HepG2 (cell line): ENCODE results near the gene SENP5. TPM values are rescaled to one million over a fixed set of nuclear protein-coding genes. Genes with fewer than 3 reads are reported as not detected.

Experiments
- ATAC-seq: fragments of 200-7000 bp; cut with Tn5 transposase; 3 replicates; pipeline ENCODE4 v1.9.1; 2020; ENCODE audit warnings: mild to moderate bottlenecking, moderate library complexity
- BruUV-seq: library from RNA; stranded (reverse); fragments of 400-500 nt; replicated peaks from 2 replicates; lab custom pipeline; 2021; lab: Mats Ljungman, UMichigan
- CTCF ChIA-PET: fragments of 300-600 bp; formaldehyde crosslinking; extraction: SDS; loops from one replicate; lab custom pipeline; 2021; ENCODE audit warnings: low total read pairs, inconsistent platforms, low intra/inter-chr PET ratio; lab: Yijun Ruan, JAX
- POLR2A ChIA-PET: fragments of 350-600 bp; sonication (Branson Sonifier 250); formaldehyde crosslinking; loops from one replicate; lab custom pipeline; 2020; ENCODE audit warnings: antibody characterized with exemption, inconsistent platforms; lab: Yijun Ruan, JAX
- DNase-seq: peaks from one replicate; pipeline ENCODE4 v3.0.0-alpha.2; 2015; ENCODE audit warnings: low spot score
- FAIRE-seq: peaks from 3 replicates; lab custom pipeline; 2011; peaks lifted over from hg19 to GRCh38; lab: Jason Lieb, UNC
- H2AFZ ChIP-seq: one replicate; pipeline ENCODE4 v1.6.1; 2011; ENCODE audit warnings: low read length, inconsistent platforms
- H3K27ac ChIP-seq: fragments of 300-600 bp; 3 replicates; pipeline ENCODE4 v1.8.0; 2011; ENCODE audit warnings: mixed run types, mild to moderate bottlenecking, mixed read lengths, low read length, inconsistent platforms; ENCODE audit not compliant: insufficient read depth; ENCODE audit errors: extremely low read length
- H3K27me3 ChIP-seq, 2 experiments: fragments of 200-600 bp in 1 of 2; 2 replicates in 1 of 2; 3 replicates in 1 of 2; pipeline versions ENCODE4 v1.6.0 to v1.8.0; 2011; ENCODE audit warnings: low read length in 2 of 2, mild to moderate bottlenecking in 2 of 2, moderate library complexity in 2 of 2, inconsistent platforms in 1 of 2; ENCODE audit not compliant: insufficient read depth in 2 of 2, control insufficient read depth in 1 of 2
- H3K36me3 ChIP-seq, 2 experiments: fragments of 200-600 bp in 1 of 2; replicated peaks in 1 of 2; 2 replicates in 1 of 2; 3 replicates in 1 of 2; pipeline versions ENCODE4 v1.5.1 to v1.8.0; 2011; ENCODE audit warnings: low read length in 2 of 2, inconsistent platforms in 1 of 2; ENCODE audit not compliant: insufficient read depth in 2 of 2, control insufficient read depth in 1 of 2
- H3K4me1 ChIP-seq: 2 replicates; pipeline ENCODE4 v1.5.1; 2012; ENCODE audit warnings: low read length, inconsistent platforms; ENCODE audit not compliant: insufficient read depth
- H3K4me2 ChIP-seq: 2 replicates; pipeline ENCODE4 v1.6.0; 2011; ENCODE audit warnings: low read depth, low read length, inconsistent platforms
- H3K4me3 ChIP-seq, 3 experiments: fragments of 200-600 bp in 1 of 3; sonication (generic), shearing (Covaris generic) in 1 of 3; replicated peaks in 1 of 3; 2 replicates each; pipeline ENCODE4 v1.5.1; 2011 to 2016; ENCODE audit warnings: low read length in 3 of 3, inconsistent platforms in 2 of 3, low read depth in 2 of 3, mild to moderate bottlenecking in 2 of 3, control low read depth in 1 of 3, mixed read lengths in 1 of 3; ENCODE audit not compliant: insufficient read depth in 1 of 3
- H3K79me2 ChIP-seq: one replicate; pipeline ENCODE4 v1.6.1; 2011; ENCODE audit warnings: low read length, inconsistent platforms; ENCODE audit not compliant: insufficient read depth
- H3K9ac ChIP-seq: 2 replicates; pipeline ENCODE4 v1.6.0; 2011; ENCODE audit warnings: mild to moderate bottlenecking, low read depth, low read length, inconsistent platforms; ENCODE audit not compliant: insufficient read depth
- H3K9me3 ChIP-seq: 2 replicates; pipeline ENCODE4 v1.5.1; 2012; ENCODE audit warnings: mild to moderate bottlenecking, low read length
- H4K20me1 ChIP-seq: 2 replicates; pipeline ENCODE4 v1.6.0; 2011; ENCODE audit warnings: inconsistent platforms, mild to moderate bottlenecking, low read length, moderate library complexity; ENCODE audit not compliant: insufficient read depth
- BRD4 ChIP-seq: sonication (generic); formaldehyde crosslinking; IDR thresholded peaks from 2 replicates; pipeline ENCODE4 v1.4.0; 2020; ENCODE audit warnings: missing genetic modification reagents
- IKZF1 ChIP-seq: fragments of 450-650 bp; IDR thresholded peaks from 2 replicates; pipeline ENCODE4 v1.7.1; 2016
- NFE2L1 ChIP-seq: sonication (generic); formaldehyde crosslinking; IDR thresholded peaks from 2 replicates; pipeline ENCODE4 v1.4.0; 2020; ENCODE audit warnings: missing genetic modification reagents, mild to moderate bottlenecking, borderline replicate concordance
- NRL ChIP-seq: sonication (generic); formaldehyde crosslinking; IDR thresholded peaks from 2 replicates; pipeline ENCODE4 v1.5.0; 2020; ENCODE audit warnings: missing genetic modification reagents, mild to moderate bottlenecking, moderate library complexity, borderline replicate concordance
- RBM39 ChIP-seq: fragments of 200-400 bp; formaldehyde crosslinking; IDR thresholded peaks from one replicate; pipeline ENCODE4 v1.6.1; 2018; ENCODE audit warnings: antibody characterized with exemption, mild to moderate bottlenecking, low read depth, low read length; ENCODE audit not compliant: poor library complexity, severe bottlenecking
- REXO4 ChIP-seq: sonication (generic); formaldehyde crosslinking; IDR thresholded peaks from 2 replicates; pipeline ENCODE4 v1.8.0; 2022; ENCODE audit warnings: missing genetic modification reagents, mild to moderate bottlenecking, borderline replicate concordance
- SCMH1 ChIP-seq: sonication (generic); formaldehyde crosslinking; IDR thresholded peaks from 2 replicates; pipeline ENCODE4 v1.9.0; 2021; ENCODE audit warnings: missing genetic modification reagents, mild to moderate bottlenecking, borderline replicate concordance
- SOX5 ChIP-seq: IDR thresholded peaks from 2 replicates; pipeline ENCODE4 v1.6.1; 2016; ENCODE audit warnings: borderline replicate concordance
- SP140L ChIP-seq: sonication (generic); formaldehyde crosslinking; IDR thresholded peaks from 2 replicates; pipeline ENCODE4 v1.4.0; 2020; ENCODE audit warnings: missing genetic modification reagents, borderline replicate concordance
- SUZ12 ChIP-seq: fragments of 150-350 bp; IDR thresholded peaks from 2 replicates; pipeline ENCODE4 v1.6.1; 2014; ENCODE audit warnings: low read depth, low read length
- ZFX ChIP-seq: sonication (generic); formaldehyde crosslinking; IDR thresholded peaks from 2 replicates; pipeline ENCODE4 v1.4.0; 2020; ENCODE audit warnings: mild to moderate bottlenecking, low read depth, missing genetic modification reagents, moderate library complexity
- WGBS: methylation state at CpG from one replicate; pipeline ENCODE4 v1.1.6; 2017; ENCODE audit warnings: low lambda C conversion rate; 5-methylcytosine and 5-hydroxymethylcytosine counted together
- in situ Hi-C: cut with HindIII; loops from 2 replicates; pipeline ENCODE4 v1.10.0; 2017; ENCODE audit warnings: low pct_unique_long_range_greater_than_20kb; ENCODE audit not compliant: extremely low pct_ligation_motif_present
- intact Hi-C: fragments of 100-400 bp; cut with micrococcal nuclease; formaldehyde crosslinking; loops from one replicate; pipeline ENCODE4 v1.10.0; 2022; ENCODE audit not compliant: unreplicated experiment
- polyA plus RNA-seq, 8 experiments: library from polyadenylated mRNA; depleted of rRNA in 3 of 8; stranded (reverse) in 7 of 8; unstranded in 1 of 8; fragments of >200 nt; fragmentation: Illumina TruSeq in 4 of 8; extraction: Trizol in 4 of 8; gene quantifications; 2 replicates each; pipeline versions ENCODE4 v1.2.1 to v1.2.3, GENCODE V29; 2011 to 2016; ENCODE audit warnings: low read depth in 4 of 8, missing spikeins in 1 of 8, mixed read lengths in 1 of 8; ENCODE audit not compliant: insufficient read depth in 1 of 8
- total RNA-seq, 5 experiments: library from RNA; depleted of rRNA; stranded (reverse); fragments of >200 nt; fragmentation: Illumina TruSeq; extraction: Trizol; gene quantifications; 2 replicates each; pipeline ENCODE4 v1.2.3, GENCODE V29; 2016; ENCODE audit warnings: low read depth in 1 of 5
- TF ChIP-seq, protein P1 (sequence below): sonication (generic); formaldehyde crosslinking; IDR thresholded peaks from 2 replicates; pipeline ENCODE4 v1.5.1; 2020; ENCODE audit warnings: missing genetic modification reagents, mild to moderate bottlenecking, borderline replicate concordance
- TF ChIP-seq, protein P2 (sequence below): sonication (generic); formaldehyde crosslinking; IDR thresholded peaks from 2 replicates; pipeline ENCODE4 v1.5.0; 2020; ENCODE audit warnings: missing genetic modification reagents
- TF ChIP-seq, protein P3 (sequence below): sonication (generic); IDR thresholded peaks from 2 replicates; pipeline ENCODE4 v1.6.1; 2016; ENCODE audit warnings: low read depth, borderline replicate concordance
- TF ChIP-seq, protein P4 (sequence below): sonication (generic); formaldehyde crosslinking; IDR thresholded peaks from 2 replicates; pipeline ENCODE4 v1.4.0; 2020; ENCODE audit warnings: missing genetic modification reagents, borderline replicate concordance
- TF ChIP-seq, protein P5 (sequence below): sonication (generic); formaldehyde crosslinking; IDR thresholded peaks from 2 replicates; pipeline ENCODE4 v1.5.0; 2020; ENCODE audit warnings: mild to moderate bottlenecking, missing genetic modification reagents, moderate library complexity

SENP5 gene
- total and polyA plus RNA-seq, 2 of the 13 experiments (the other 11 are each of a cell fraction or from before 2014, with no cell fraction given): 17.6 to 30.9 TPM

DNA sequence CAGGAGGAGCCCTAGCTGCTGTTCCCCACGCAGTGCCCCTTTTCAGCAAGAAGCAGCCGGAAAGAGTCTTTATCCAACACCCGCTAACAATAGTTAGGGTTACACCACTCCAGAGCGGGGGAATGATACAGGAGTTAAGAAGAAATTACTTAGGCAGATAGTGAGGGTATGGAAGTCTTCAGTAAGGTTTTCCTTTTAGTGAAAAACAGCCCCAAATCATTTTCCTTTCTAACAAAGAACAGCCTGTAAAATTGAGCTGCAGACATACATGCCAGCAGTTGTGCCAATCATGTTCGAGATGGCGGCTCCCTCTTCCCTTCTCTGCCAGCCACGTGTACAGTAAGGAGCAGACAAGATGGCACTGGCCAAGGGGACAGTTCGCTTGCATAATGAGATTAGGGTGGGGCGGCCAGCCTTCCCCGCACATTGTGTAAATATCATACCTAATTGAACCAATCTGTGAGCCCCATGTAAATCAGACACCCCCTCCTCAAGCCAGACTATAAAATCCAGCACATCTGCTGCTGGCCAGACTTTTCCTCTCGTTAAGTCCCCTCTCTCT, 18.5 kb upstream of the SENP5 start:
- FAIRE-seq (no peak), DNase-seq (no peak), ATAC-seq (no peak)
- no peaks in the 10 kb centered on the region for H3K36me3 ChIP-seq
- no peaks in the 10 kb centered on the region for H3K27me3 ChIP-seq
- ChIA-PET CTCF (no interaction called here), POLR2A (interaction anchor here (1.7 kb wide), 1 partner anchor 19 kb away, joined by 3 read pairs; the partner anchor contains the start of gene SENP5)
- H3K4me2 ChIP-seq: no peak overlapping the region
- H3K4me1 ChIP-seq: peaks cover 7% of the 10 kb centered on the region; the same call in 1 of the 2 replicates
- H4K20me1 ChIP-seq: no peaks in the 10 kb centered on the region
- in situ Hi-C loops (no loop called here), intact Hi-C loops (no loop called here)
- H3K9me3 ChIP-seq: peaks cover 14% of the 10 kb centered on the region
- H3K79me2 ChIP-seq: no peaks in the 10 kb centered on the region
- TF ChIP-seq SOX5: no peak
- TF ChIP-seq, protein P1, sequence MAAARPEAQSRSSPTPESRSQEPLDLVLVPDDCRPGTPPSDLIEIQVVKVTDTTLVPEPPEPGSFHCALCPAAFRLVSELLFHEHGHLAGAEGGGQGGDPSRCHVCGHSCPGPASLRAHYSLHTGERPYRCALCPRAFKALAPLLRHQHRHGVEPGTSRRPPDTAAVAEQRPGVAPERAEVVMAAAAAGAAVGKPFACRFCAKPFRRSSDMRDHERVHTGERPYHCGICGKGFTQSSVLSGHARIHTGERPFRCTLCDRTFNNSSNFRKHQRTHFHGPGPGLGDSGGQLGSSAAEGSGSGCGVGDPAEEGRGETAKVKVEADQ: no peak
- TF ChIP-seq ZFX (CRISPR knock-in tag): no peak
- TF ChIP-seq, protein P2, sequence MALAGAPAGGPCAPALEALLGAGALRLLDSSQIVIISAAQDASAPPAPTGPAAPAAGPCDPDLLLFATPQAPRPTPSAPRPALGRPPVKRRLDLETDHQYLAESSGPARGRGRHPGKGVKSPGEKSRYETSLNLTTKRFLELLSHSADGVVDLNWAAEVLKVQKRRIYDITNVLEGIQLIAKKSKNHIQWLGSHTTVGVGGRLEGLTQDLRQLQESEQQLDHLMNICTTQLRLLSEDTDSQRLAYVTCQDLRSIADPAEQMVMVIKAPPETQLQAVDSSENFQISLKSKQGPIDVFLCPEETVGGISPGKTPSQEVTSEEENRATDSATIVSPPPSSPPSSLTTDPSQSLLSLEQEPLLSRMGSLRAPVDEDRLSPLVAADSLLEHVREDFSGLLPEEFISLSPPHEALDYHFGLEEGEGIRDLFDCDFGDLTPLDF: no peak
- no peak for TF ChIP-seq NRL
- TF ChIP-seq, protein P3, sequence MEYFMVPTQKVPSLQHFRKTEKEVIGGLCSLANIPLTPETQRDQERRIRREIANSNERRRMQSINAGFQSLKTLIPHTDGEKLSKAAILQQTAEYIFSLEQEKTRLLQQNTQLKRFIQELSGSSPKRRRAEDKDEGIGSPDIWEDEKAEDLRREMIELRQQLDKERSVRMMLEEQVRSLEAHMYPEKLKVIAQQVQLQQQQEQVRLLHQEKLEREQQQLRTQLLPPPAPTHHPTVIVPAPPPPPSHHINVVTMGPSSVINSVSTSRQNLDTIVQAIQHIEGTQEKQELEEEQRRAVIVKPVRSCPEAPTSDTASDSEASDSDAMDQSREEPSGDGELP: no peak
- TF ChIP-seq SCMH1 (CRISPR knock-in tag): no peak
- no peak for TF ChIP-seq REXO4
- TF ChIP-seq, protein P4, sequence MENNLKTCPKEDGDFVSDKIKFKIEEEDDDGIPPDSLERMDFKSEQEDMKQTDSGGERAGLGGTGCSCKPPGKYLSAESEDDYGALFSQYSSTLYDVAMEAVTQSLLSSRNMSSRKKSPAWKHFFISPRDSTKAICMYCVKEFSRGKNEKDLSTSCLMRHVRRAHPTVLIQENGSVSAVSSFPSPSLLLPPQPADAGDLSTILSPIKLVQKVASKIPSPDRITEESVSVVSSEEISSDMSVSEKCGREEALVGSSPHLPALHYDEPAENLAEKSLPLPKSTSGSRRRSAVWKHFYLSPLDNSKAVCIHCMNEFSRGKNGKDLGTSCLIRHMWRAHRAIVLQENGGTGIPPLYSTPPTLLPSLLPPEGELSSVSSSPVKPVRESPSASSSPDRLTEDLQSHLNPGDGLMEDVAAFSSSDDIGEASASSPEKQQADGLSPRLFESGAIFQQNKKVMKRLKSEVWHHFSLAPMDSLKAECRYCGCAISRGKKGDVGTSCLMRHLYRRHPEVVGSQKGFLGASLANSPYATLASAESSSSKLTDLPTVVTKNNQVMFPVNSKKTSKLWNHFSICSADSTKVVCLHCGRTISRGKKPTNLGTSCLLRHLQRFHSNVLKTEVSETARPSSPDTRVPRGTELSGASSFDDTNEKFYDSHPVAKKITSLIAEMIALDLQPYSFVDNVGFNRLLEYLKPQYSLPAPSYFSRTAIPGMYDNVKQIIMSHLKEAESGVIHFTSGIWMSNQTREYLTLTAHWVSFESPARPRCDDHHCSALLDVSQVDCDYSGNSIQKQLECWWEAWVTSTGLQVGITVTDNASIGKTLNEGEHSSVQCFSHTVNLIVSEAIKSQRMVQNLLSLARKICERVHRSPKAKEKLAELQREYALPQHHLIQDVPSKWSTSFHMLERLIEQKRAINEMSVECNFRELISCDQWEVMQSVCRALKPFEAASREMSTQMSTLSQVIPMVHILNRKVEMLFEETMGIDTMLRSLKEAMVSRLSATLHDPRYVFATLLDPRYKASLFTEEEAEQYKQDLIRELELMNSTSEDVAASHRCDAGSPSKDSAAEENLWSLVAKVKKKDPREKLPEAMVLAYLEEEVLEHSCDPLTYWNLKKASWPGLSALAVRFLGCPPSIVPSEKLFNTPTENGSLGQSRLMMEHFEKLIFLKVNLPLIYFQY (CRISPR knock-in tag): no peak
- TF ChIP-seq BRD4: no peak
- no peak for TF ChIP-seq RBM39
- no peak for TF ChIP-seq SUZ12
- no peak for TF ChIP-seq SP140L (CRISPR knock-in tag)
- no peak for TF ChIP-seq NFE2L1 (CRISPR knock-in tag)
- TF ChIP-seq IKZF1: no peak
- TF ChIP-seq, protein P5, sequence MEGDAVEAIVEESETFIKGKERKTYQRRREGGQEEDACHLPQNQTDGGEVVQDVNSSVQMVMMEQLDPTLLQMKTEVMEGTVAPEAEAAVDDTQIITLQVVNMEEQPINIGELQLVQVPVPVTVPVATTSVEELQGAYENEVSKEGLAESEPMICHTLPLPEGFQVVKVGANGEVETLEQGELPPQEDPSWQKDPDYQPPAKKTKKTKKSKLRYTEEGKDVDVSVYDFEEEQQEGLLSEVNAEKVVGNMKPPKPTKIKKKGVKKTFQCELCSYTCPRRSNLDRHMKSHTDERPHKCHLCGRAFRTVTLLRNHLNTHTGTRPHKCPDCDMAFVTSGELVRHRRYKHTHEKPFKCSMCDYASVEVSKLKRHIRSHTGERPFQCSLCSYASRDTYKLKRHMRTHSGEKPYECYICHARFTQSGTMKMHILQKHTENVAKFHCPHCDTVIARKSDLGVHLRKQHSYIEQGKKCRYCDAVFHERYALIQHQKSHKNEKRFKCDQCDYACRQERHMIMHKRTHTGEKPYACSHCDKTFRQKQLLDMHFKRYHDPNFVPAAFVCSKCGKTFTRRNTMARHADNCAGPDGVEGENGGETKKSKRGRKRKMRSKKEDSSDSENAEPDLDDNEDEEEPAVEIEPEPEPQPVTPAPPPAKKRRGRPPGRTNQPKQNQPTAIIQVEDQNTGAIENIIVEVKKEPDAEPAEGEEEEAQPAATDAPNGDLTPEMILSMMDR: no peak
- H2AFZ ChIP-seq: no peak overlapping the region
- H3K9ac ChIP-seq: no peak overlapping the region
- no TSS peak for BruUV-seq
- no peak overlapping the region for H3K27ac ChIP-seq
- H3K4me3 ChIP-seq: no peak overlapping the region
- 80% methylated on average over 11 of the region's 11 CpGs for WGBS
